ENCODE measurements around the gene CPM.
"Not testable (repeated sequence)": the region's sequence is repeated elsewhere in the genome, so short reads cannot be mapped to it uniquely, and the experiment has no call there.

DNA sequence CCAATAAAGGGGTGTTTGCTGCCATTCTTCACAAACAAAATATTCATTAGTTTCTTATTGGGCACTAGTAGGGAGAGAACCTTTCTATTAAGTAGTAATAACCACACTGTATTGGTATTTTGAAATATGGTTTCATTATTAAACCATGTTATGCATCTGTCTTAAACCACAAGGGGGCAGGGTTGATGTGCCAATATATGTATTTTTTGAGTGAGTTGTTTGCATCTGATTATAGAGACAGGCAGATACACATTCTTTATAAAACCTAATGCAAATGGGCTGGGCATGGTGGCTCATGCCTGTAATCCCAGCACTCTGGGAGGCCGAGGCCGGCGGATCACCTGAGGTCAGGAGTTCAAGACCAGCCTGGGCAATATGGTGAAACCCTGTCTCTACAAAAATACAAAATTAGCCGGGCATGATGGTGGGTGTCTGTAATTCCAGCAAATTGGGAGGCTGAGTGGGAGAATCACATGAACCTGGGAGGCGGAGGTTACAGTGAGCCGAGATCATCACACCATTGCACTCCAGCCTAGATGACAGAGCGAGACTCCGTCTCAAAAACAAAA is 69.0 kb downstream of the CPM start:
- TF ChIP-seq CTCF (conservative IDR thresholded peaks at IDR 0.05), result peak; percentile 81
- not testable (repeated sequence) for TF ChIP-seq EZH2 (IDR thresholded peaks at IDR 0.05; ENCODE audit: low read depth)
